K562 (cell line): ENCODE measurements around the gene POLD4. TPM values are rescaled to one million over a fixed set of nuclear protein-coding genes. Genes with fewer than 3 reads are reported as not detected.

Source experiments
- ATF6 ChIP-seq: sonication (generic); formaldehyde crosslinking; IDR thresholded peaks from 2 replicates; pipeline ENCODE4 v1.4.0; 2020; ENCODE audit warnings: mild to moderate bottlenecking, missing genetic modification reagents
- COPS2 ChIP-seq: fragments of 450-650 bp; conservative IDR thresholded peaks from 2 replicates; pipeline ENCODE4 v1.6.1; 2016; ENCODE audit warnings: mild to moderate bottlenecking, moderate library complexity
- DPF2 ChIP-seq: fragments of 450-650 bp; IDR thresholded peaks from 2 replicates; pipeline ENCODE4 v1.6.1; 2016
- KAT7 ChIP-seq: sonication (generic); formaldehyde crosslinking; IDR thresholded peaks from 2 replicates; pipeline ENCODE4 v1.8.0; 2022; ENCODE audit warnings: missing genetic modification reagents, mild to moderate bottlenecking, borderline replicate concordance
- KDM4B ChIP-seq, 2 experiments: fragments of 450-650 bp in 1 of 2; sonication (generic) in 1 of 2; IDR thresholded peaks; 2 replicates each; pipeline ENCODE4 v1.6.1; 2016 to 2017; ENCODE audit warnings: borderline replicate concordance in 2 of 2, antibody characterized with exemption in 1 of 2, low read depth in 1 of 2, mild to moderate bottlenecking in 1 of 2
- KHSRP ChIP-seq: fragments of 450-650 bp; IDR thresholded peaks from 2 replicates; pipeline ENCODE4 v1.6.1; 2017
- RERE ChIP-seq: sonication (generic); formaldehyde crosslinking; IDR thresholded peaks from 2 replicates; pipeline ENCODE4 v1.8.0; 2023; ENCODE audit warnings: missing genetic modification reagents, mild to moderate bottlenecking, borderline replicate concordance
- polyA plus RNA-seq, 8 experiments: library from polyadenylated mRNA; depleted of rRNA in 4 of 8; stranded (reverse) in 5 of 8; unstranded in 3 of 8; fragments of >200 nt; fragmentation: Nextera tagmentation in 2 of 8; fragmentation: Illumina TruSeq in 1 of 8; extraction: Ambion mirVana in 2 of 8; extraction: Trizol in 1 of 8; gene quantifications; 2 replicates each; pipeline versions ENCODE4 v1.2.1 to v1.2.3, GENCODE V29; 2011 to 2014; ENCODE audit warnings: inconsistent platforms in 1 of 8, missing spikeins in 1 of 8
- total RNA-seq, 7 experiments: library from RNA; depleted of rRNA in 6 of 7; stranded (reverse); fragments of >200 nt in 6 of 7; fragmentation: Illumina TruSeq in 2 of 7; extraction: Trizol in 2 of 7; gene quantifications; 2 replicates each; pipeline versions ENCODE4 v1.2.1 to v1.2.3, GENCODE V29; 2011 to 2021; ENCODE audit warnings: low replicate concordance in 1 of 7
- TF ChIP-seq, protein P1 (sequence below): fragments of 450-650 bp; IDR thresholded peaks from 2 replicates; pipeline ENCODE4 v1.6.1; 2017; ENCODE audit warnings: antibody characterized with exemption, mild to moderate bottlenecking
- TF ChIP-seq, protein P2 (sequence below): sonication (generic); formaldehyde crosslinking; IDR thresholded peaks from 2 replicates; pipeline ENCODE4 v1.8.1; 2022; ENCODE audit warnings: missing genetic modification reagents

POLD4 gene
- total and polyA plus RNA-seq, 9 of the 15 experiments (the other 6 are each of a cell fraction or from before 2014, with no cell fraction given) = 5.8 to 64.5 (median 18.3) TPM

- TF ChIP-seq RERE (CRISPR knock-in tag) (no peak), KHSRP (no peak), KAT7 (no peak), COPS2 (no peak), KDM4B (IDR thresholded peaks at IDR 0.05; ENCODE audit: borderline replicate concordance in 2 of 2, low read depth in 1 of 2) (no peak), DPF2 (peak; percentile 86), ATF6 (CRISPR knock-in tag) (no peak)
- TF ChIP-seq, protein P1, sequence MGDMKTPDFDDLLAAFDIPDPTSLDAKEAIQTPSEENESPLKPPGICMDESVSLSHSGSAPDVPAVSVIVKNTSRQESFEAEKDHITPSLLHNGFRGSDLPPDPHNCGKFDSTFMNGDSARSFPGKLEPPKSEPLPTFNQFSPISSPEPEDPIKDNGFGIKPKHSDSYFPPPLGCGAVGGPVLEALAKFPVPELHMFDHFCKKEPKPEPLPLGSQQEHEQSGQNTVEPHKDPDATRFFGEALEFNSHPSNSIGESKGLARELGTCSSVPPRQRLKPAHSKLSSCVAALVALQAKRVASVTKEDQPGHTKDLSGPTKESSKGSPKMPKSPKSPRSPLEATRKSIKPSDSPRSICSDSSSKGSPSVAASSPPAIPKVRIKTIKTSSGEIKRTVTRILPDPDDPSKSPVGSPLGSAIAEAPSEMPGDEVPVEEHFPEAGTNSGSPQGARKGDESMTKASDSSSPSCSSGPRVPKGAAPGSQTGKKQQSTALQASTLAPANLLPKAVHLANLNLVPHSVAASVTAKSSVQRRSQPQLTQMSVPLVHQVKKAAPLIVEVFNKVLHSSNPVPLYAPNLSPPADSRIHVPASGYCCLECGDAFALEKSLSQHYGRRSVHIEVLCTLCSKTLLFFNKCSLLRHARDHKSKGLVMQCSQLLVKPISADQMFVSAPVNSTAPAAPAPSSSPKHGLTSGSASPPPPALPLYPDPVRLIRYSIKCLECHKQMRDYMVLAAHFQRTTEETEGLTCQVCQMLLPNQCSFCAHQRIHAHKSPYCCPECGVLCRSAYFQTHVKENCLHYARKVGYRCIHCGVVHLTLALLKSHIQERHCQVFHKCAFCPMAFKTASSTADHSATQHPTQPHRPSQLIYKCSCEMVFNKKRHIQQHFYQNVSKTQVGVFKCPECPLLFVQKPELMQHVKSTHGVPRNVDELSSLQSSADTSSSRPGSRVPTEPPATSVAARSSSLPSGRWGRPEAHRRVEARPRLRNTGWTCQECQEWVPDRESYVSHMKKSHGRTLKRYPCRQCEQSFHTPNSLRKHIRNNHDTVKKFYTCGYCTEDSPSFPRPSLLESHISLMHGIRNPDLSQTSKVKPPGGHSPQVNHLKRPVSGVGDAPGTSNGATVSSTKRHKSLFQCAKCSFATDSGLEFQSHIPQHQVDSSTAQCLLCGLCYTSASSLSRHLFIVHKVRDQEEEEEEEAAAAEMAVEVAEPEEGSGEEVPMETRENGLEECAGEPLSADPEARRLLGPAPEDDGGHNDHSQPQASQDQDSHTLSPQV = peak; percentile 93
- TF ChIP-seq, protein P2, sequence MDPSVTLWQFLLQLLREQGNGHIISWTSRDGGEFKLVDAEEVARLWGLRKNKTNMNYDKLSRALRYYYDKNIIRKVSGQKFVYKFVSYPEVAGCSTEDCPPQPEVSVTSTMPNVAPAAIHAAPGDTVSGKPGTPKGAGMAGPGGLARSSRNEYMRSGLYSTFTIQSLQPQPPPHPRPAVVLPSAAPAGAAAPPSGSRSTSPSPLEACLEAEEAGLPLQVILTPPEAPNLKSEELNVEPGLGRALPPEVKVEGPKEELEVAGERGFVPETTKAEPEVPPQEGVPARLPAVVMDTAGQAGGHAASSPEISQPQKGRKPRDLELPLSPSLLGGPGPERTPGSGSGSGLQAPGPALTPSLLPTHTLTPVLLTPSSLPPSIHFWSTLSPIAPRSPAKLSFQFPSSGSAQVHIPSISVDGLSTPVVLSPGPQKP = no peak
Observed at GRCh38 chr11:67379061-67380058, 26.0 kb upstream of the POLD4 start (continued).
